Jurkat, Clone E6-1 (cell line): ENCODE results near the gene VWA7.
A peak's percentile ranks its signal among the peaks of the same experiment; 100 is the strongest.
"Not testable (repeated sequence)": the region's sequence is repeated elsewhere in the genome, so short reads cannot be mapped to it uniquely, and the experiment has no call there.

Source experiments
- DNase-seq: peaks from one replicate; pipeline ENCODE4 v3.0.0-alpha.2; 2011; ENCODE audit warnings: low read depth, low spot score
- H3K4me3 ChIP-seq: 2 replicates; pipeline ENCODE4 v1.5.1; 2011; ENCODE audit warnings: mild to moderate bottlenecking, low read length, control low read depth, moderate library complexity

VWA7 gene

DNA sequence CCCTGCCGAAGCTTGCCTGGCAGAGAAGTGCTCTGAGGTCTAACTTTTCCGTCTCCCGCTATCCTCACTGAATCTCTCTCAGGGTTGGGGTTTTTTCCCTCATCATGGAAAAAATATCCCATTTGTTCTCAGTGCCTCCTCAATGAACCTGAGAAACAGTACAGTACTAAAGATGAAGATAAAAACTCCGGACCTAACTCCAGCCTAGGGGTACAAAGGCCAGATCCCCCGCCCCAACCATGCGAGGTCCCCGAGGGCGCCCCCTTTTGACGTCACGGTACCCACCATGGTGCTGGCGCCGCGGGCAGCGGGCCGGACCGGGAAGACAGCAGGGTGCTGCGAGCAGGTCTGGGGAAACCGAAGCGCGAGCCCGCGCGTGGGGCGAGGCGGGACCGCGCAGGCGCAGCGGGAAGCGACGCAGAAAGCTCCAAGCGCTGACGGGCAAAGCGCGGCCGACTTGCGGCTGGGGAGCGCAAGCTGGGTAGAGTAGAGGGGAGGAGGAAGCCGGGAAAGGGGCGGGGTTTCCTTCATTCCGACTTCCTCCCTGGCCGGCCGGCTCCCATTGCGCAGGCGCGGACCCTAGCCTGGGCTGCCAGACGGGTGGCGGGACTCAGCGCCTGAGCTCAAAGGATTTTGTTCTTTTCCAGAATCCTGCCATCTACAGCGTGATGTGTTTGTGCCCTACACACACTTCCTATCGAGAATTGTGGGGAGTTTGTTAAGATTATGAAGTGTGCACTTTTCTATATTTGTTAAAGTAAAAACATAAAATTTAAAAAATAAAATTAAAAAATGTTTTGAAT is 29.5 kb upstream of the VWA7 start, which contains the start of gene LSM2:
Gene LSM2, minus strand, starts transcription at position 497 of the 803 bp plus-strand sequence. Its CDS starts 209 bp downstream, at position 288.
- H3K4me3 ChIP-seq: peak within 1 kb of the TSS; percentile 98
- DNase-seq: peak; percentile 92

DNA sequence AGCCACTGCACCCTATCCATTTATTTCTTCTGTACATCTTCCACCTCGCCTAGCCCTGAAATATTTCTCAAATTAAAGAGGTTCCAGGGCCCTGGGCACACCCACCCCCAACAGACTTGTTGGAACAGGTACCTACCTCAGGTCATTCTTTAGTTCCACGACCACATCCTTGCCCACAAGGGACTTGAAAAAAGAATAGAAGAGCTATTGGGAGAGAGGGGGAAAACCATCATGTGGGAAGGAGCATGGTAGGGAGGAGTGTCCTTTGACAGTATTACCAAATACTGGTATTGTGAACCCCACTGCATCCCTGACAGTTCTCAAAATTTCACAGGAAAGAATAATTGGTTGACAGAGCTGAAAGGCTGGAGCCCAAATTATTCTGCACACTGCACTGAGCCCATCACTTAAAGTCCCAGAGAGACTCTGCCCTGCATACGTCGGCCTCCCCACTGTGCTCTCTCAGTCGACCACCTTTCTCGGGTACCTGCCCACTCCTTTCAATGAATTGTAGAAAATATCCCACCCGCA is 28.9 kb upstream of the VWA7 start:
- peak overlapping the region; percentile 98 for H3K4me3 ChIP-seq
- no peak for DNase-seq

DNA sequence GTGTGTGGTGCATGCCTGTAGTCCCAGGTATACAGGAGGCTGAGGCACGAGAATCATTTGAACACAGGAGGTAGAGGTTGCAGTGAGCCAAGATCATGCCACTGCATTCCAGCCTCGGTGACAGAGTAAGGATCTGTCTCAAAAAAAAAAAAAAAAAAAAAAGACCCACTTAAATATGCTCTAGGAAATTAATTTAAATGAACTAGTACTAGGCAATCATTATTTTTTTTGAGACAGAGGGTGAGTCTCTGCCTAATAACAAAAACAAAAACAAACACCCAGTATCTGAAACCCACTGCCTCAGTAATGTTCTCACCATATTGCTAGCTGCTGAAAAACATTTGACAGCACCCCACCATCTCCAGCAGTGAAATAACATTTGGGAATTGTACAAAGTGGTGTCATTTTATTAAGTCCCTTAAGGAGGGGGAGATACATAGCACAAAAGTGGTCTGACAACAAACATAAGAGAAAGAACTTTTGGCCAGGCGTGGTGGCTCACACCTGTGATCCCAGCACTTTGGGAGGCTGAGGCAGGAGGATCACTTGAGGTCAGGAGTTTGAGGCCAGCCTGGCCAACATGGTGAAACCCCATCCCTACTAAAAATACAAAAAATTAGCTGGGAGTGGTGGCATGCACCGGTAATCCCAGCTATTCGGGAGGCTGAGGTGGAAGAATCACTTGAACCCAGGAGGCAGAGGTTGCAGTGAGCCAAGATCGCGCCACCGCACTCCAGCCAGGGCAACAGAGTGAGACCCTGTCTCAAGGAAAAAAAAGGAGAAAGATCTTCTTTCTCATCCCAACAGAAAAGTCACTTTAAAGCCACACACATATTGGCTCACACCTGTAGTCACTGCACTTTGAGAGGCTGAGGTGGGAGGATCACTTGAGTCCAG is 24.2 kb upstream of the VWA7 start:
- not testable (repeated sequence) for DNase-seq

DNA sequence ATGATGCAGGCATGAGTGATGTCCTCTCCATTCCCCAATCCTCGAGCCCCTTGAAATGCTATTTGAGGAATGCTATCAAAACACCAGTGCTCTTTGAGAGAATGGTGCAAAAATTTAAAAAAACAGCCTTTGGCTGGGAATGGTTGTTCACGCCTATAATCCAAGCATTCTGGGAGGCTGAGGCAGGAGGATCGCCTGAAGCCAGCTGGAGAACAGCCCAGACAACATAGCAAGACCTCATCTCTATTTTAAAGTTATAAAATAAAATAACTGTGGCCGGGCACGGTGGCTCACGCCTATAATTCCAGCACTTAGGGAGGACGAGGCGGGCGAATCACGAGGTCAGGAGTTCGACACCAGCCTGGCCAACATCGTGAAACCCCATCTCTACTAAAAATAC is 22.7 kb upstream of the VWA7 start:
- no peak overlapping the region for H3K4me3 ChIP-seq
- no peak for DNase-seq

More for the DNA sequence above, 24.2 kb upstream of the VWA7 start:
- H3K4me3 ChIP-seq: not testable (repeated sequence)

DNA sequence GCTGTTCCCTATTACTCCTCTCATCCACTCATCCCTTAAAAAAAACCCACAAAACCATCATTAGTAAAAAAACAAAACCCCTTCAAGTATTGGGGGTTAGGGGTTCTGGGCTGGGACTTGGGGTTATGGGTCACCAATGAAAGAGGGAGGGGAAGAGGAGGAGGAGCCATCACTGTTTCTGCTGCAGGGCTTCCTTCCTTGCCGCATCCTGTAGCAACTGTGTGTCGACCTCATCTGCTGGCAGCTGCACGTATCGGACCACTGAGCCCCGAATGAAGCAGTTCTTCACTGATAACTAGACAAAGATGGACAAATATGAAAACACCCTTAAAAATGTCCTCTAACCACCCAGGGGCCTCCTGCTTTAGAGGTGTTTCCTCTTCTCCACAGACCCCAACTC is 20.5 kb upstream of the VWA7 start:
- peak overlapping the region; percentile 33 for H3K4me3 ChIP-seq
- DNase-seq: peak; percentile 87

DNA sequence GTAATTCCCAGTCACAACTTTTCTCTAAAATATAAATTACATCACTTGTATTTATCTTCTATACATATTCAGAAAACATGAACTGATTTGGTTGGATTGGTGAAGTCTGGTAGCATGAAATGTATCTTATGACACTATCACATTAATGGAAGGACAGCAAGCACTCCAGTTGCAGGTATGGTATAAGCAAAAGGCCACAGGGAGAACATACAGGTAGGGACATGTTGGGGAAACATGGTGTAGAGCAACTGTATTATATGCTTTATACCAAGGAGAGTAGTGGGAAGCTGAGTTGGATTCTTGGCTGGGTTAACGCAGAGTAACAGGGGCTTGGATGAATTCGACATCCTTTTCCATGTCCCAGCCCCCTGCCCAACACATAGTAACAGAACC is 19.9 kb upstream of the VWA7 start:
- H3K4me3 ChIP-seq: no peak overlapping the region
- DNase-seq: no peak

DNA sequence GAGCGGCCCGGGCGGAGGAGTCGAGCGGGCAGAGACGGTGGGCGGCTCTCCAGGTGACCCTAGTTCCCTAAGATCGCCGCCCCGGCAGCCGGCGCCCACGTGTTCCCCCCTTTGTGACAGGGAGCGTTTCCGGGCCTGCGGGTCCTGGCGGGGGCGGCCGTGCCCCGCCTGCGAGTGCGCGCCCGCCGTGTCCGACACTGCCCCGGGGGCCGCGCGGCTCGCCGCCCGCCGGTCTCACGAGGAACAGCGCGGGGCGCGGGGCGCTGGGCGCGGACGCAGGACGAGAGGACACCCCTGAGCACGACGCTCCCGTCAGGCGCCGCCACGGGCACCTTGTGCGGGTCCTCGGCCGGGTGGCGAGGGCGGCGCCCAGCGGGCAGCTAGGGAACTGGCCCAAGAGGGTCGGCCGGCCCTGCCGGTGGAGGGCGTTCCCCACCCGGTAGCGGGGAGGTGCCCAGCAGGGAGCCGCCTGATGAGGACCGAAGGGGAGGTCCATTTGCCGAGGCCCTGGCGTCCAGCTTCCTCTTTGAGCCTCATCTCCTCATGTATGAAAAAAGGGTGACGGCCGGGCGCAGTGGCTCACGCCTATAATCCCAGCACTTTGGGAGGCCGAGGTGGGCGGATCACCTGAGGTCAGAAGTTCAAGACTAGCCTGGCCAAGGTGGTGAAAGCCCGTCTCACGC is 18.6 kb upstream of the VWA7 start, which contains the start of gene VARS1:
Gene VARS1, minus strand, starts transcription at position 137 of the 683 bp plus-strand sequence. CDS start 535 bp downstream, outside the sequence.
- peak within 1 kb of the TSS; percentile 99 for H3K4me3 ChIP-seq
- peak; percentile 72 for DNase-seq

DNA sequence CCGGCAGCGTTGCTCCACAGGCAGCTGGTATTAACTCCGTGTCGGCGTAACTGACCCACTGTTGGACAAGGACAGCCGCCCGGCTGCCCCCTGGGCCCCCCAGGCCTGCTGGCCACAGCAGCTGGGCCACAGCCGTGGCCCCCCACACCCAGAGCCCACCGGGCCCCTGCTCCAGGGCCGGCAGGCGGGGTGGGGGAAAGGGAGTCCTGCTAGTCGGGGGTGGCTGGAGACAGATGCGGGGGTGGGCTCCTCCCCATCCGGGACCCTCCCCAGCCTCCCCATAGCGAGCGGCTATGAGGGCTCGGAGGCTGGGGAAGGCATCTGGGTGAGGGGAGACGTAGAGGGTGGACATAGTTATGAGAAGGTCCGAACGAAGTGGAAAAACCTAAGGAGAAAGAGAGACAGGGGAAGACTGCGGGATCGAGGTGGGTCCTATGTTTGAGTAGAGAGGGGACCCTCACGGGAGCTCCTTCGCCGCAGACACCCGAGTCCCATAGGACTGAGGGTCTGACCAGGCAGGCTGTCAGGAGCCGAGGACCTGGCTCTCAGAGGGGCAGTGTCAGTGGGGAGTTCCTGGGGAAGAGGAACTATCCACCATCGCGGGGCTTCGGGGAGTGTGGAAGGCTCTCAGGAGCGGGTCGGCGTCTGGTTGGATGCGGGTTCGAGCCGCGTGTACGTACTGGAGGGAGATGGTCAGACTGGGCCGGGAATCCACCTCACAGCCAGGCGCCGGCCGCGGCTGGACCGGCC is 17.9 kb upstream of the VWA7 start:
- peak overlapping the region; percentile 99 for H3K4me3 ChIP-seq
- DNase-seq: no peak

DNA sequence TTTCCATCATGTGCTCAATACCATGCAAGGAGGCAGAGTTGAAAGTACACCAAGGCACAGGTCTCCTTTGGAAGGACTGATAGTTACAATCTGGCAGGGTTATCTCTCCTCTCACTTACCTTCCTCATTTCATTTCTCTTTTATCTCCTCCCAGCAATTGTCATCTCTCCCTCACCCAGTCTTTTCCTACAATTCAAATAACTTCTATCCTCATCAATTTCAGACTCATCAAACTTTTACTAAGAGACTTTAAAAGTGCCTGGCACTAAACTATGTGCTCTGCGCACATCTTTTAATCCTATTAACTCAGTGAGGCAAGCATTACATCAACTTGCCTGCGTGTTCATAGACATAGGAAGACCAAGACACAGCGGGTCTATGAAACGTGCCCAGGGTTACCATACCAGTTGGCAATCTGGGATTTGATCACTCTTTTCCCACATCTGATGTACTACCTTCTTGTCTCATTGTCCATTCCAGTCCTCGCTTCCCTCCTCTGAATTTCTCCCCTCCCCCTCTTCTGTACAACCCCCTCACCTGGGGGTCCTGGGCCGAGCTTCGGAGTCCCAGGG is 17.3 kb upstream of the VWA7 start:
- peak overlapping the region; percentile 99 for H3K4me3 ChIP-seq
- no peak for DNase-seq

DNA sequence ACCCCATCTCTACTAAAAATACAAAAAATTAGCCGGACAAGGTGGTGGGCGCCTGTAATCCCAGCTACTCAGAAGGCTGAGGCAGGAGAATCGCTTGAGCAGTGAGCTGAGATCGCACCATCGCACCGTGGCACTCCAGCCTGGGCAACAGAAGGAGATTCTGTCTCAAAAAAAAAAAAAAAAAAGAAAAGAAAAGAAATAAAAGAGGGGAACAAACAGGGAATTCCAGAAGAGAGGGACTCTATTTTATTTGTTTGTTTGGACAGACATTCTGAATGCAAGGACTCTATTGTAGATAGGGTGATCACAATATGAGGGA is 16.8 kb upstream of the VWA7 start:
- not testable (repeated sequence) for DNase-seq
- H3K4me3 ChIP-seq: peak overlapping the region; percentile 99

DNA sequence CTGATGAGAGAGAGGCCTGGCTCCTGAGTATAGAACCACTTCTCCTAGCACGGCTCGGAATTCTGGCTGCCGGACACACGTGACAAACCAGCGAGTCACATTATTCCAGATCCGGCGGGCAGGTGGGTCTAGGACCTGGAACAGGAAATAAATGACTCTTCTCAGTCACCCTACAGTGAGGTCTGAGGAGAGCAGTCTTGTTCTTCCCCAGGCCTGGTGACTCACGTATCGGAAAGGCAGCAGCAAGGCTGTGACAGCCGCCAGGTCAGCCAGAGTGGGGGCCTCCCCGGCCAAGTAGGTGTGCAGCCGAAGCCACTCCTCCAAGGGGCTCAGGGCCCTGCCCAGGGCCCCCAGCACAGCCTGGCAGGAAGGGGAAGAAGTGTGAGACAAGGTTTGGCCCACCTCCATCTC is 15.6 kb upstream of the VWA7 start:
- H3K4me3 ChIP-seq: no peak overlapping the region
- no peak for DNase-seq

DNA sequence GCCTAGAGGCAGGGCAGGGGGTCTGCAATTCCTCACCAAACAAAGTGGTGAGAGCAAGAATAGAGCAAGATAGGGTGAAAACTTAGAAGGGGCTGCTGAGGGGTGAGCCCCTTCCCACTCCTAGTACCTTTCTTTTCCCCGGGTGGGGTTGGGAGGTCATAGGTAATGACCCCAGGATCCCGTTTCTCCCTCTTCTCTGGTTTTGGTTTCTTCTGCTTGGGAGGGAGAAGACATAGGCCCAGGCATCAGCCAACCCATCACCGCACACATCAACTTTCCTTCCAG is 14.9 kb upstream of the VWA7 start:
- H3K4me3 ChIP-seq: no peak overlapping the region
- no peak for DNase-seq

DNA sequence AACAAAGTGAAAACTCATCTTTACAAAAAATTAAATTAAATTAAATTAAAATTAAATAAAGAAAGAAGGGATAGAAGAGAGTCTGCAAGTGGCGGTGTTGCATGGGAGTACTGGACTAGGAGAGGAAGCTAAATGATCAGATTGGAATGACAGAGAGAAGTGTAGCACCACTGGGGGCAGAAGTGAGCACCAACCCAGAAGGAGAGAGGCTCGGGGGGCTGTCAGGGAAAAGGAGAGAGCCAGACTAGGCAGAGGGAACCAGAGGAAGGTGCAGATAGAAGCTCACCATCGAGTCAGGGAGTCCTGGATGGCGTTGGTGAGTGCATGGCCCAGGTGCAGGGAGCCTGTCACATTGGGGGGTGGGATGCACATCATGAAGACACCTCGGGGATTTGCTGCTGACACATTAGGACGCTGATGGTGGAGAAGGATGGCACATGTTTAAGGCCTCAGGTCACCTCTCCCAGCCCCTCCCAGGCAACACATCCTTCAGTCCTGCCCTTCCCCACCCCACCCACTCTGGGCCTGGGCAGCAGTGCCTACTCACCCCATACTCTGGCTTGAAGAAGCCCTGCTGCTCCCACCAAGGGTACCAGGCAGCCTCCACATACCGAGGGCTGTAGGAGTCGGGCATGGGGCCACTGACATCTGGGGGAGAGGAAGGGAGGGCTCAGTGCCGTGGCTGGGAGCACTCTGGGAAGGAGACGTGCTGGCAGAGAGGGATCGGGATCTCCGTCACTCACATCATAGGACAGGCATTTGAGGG is 14.4 kb upstream of the VWA7 start:
- H3K4me3 ChIP-seq: no peak overlapping the region
- DNase-seq: no peak

DNA sequence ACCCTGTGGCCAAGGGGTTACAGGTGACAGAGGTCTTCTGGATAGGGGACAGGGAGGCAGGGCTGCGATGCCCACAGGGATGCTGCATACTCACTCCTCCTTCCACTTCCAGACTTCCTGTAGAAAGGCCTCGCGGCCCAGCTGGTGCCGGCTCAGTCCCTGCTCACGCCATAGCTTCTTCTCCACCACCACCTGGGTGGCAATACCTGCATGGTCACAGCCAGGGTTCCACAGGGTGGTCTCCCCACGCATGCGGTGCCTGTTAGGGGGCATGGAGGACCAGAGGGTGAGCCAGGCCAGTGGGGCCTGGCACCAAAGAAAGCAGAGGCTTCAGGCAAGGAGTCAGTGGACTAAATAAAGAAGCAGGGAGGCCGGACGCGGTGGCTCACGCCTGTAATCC is 8.3 kb upstream of the VWA7 start:
- DNase-seq: no peak

DNA sequence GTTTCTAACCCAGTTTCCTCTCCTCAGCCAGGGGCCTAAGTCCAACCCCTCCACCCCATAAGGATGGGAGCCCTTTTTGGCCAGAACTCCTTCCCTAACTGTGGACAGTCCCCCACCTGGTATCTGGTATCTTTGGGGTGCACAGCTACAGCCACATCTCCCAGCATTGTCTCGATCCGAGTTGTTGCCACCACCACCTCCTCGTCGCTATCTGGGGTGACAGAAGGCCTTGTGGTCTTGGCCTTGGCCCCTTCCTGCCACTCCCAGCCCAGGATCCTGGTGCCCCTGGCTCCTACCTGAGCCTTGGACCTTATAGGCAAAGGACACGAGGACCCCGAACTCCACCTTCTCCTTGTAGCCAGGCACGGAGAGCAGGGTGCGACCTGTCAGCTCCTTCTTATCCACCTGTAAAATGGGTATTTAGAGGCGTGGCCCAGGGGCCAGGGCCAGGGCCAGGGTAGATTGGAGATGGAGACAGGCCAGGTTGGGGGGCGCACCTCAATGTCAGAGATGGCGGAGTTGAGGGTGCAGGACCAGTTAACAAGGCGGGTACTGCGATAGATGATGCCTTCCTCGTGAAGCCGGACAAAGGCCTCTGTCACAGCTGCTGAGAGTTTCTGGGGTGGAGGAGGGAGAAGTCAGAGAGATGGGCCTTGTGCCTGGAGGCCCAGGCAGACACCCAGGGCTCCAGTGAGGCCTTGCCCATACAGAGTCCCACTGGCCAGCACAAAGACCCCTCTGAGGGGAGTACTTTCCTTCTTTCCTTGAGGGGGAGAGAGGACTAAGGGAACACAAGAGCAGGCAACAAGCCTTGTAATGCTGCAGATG is 7.2 kb upstream of the VWA7 start:
- no peak for DNase-seq

More for the DNA sequence above, 8.3 kb upstream of the VWA7 start:
- H3K4me3 ChIP-seq: no peak overlapping the region

DNA sequence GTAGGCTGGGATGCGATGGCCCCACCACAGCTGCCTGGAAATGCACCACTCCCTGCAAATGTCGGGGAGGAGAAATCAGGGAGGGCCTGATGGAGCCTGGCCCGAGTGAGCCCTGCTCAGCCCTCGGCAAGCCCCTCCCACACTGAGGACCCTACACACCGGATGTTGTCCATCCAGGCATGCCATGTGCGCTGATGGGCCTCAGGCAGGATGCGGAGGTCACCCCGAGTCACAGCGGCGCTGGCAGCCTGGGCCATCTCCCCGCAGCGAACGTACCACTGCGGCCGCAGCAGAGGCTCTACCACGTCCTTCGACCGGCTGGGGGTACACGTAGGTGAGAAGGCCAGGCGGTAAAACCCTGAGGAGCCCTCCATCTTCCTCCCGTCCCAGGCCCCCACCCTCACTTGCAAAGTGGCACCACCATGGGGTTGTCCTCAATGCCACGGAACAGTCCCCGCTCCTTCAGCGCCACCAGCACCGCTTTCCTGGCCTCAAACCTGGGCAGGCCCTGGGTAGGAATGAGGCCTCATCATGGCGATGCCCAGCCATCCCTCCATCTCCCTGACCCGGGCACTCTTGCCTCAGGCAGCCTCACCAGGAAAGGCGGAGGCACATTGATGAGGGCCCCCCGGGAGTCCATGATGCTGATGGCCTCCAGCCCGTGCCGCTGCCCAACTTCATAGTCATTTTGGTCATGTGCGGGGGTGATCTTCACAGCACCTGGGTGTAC is 5.2 kb upstream of the VWA7 start:
- H3K4me3 ChIP-seq: no peak overlapping the region
- DNase-seq: no peak

More for the DNA sequence above, 7.2 kb upstream of the VWA7 start:
- no peak overlapping the region for H3K4me3 ChIP-seq
